Stimulated activated CD8-positive, alpha-beta memory T cell treated with anti-CD3 and anti-CD28 coated beads, Interleukin-7, amount 100 ng/mL, for 4 hours (primary cell): Measurements from ENCODE around the gene SLC7A9.
"Not testable (repeated sequence)": the region's sequence is repeated elsewhere in the genome, so short reads cannot be mapped to it uniquely, and the experiment has no call there.

Experiments
- DNase-seq, 2 donors: peaks; one replicate each; pipeline ENCODE4 v3.0.0-alpha.2; 2020; ENCODE audit warnings: low read depth in 2 of 2

SLC7A9 gene

GRCh38 chr19:32885255-32885654 lies 15.7 kb upstream of the SLC7A9 start:
- not testable (repeated sequence) for DNase-seq

- DNase-seq = no peak
Observed at GRCh38 chr19:32881766-32882165, 12.2 kb upstream of the SLC7A9 start.

DNA sequence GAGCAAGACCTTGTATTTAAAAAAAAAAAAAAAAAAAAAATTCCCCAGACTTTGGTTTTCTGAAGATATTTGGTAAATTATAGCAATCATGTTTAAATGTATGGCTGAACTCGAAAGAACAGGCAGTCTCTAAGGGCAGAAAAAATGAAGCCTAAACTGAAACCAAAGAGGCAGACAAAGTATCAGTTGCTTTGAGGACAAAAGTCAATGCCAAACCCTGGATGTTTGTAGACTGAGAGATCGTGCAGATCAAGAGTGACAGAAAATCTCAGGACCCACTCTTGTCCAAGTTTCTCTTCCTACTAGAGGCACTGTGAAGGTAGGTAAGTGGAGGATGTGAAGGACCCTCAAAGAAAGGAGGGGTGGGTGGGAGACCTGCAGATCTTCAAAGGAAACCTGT lies 11.1 kb upstream of the SLC7A9 start:
- no peak for DNase-seq

GRCh38 chr19:32879741-32880140 lies 10.2 kb upstream of the SLC7A9 start:
- no peak for DNase-seq

DNA sequence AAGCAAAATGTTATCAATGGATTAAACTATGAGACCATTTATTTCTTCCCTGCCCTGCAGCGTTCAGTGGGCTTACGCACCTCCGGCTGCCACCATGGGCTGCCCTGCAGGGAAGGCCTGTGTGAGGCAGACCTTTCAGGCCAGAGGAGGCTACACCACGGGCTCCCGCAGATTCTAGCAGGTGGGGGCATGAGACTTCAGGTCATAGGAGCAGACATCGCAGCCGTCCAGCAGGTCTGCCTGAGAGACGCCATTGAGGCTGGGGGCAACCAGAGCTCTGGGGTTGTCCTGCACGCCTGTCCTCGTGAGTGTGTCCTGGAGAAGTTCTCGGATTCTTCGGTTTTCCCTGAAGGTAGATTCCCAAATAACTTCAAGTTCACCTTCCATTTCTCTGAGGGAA lies 9.4 kb upstream of the SLC7A9 start:
- DNase-seq = no peak

GRCh38 chr19:32877977-32878745 lies 8.6 kb upstream of the SLC7A9 start:
- DNase-seq = no peak

- DNase-seq = no peak
Observed at GRCh38 chr19:32877323-32877912, 7.9 kb upstream of the SLC7A9 start.

- DNase-seq = no peak
Observed at GRCh38 chr19:32876919-32877285, 7.3 kb upstream of the SLC7A9 start.

DNA sequence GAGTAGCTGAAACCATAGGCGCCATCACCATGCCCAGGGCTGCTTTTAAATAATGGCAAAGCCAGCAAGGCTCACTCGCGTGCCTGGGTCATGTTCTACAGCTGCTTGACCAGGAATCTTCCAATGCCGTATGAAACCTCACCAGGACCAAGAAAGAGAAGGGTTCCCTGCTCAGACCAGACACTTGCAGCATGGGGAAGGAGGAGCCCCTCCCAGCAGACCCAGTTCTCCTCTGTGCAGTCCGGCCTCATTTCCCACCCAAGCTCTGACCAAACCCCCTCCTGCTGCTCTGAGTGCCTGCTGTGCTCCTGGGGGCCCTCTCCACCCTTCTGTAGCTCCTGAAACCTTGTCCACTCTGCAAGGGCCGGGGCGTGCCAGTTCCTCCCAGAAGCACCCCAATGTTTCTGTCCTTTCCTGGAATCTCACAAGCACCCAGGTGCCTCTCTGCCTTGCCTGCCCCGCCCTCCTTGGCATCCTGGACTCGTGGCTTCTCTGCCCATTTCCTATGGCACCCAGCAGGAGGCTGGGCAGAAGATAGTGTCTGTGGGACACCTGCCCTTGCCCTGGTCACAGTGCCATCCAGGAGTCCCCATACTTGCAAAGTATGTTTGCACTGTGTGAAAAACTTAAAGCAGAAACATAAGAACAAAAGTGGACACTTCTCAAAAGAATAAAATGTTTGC lies 6.8 kb upstream of the SLC7A9 start:
- no peak for DNase-seq

DNA sequence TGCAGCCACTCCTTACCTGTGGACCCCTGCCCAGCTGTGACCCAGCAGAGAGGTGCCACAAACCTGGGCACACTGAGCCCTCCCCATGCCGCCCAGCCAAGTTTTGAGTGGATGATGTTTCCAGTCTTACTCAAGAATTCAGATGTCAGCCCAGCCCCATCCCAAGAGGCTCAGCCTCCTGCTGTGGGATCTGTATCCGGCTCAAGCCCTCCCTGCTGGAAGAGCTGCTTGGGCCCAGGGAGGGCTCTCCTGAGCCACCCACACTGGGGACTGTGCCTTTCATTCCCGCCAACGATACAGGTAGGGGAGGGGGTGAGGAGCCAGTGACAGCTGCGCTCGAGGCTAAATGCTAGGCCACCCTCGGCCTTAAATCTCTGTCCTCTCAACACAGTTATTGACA lies 5.9 kb upstream of the SLC7A9 start:
- no peak for DNase-seq

DNA sequence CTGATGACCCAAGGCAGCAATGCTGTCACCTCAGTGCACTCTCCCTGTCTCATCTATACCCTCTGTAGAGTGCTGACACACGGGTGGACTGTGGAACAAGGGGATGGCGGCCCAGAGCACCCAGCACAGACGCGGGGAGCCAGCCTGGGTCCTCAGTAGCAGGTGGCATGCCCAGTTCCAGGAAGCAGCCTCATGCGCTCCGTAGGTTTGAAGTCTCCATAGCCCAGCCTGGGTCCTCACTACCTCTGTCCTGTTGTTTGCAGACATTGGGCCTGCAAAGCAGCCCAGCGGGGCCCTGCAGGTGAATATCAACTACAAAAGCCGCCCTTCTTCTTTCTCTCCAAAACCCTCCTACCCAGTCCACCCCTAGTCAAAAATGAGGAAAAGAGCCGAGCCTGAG lies 5.0 kb upstream of the SLC7A9 start:
- DNase-seq = no peak

- no peak for DNase-seq
Observed at GRCh38 chr19:32873247-32873959, 3.8 kb upstream of the SLC7A9 start.

GRCh38 chr19:32872391-32872790 lies 2.8 kb upstream of the SLC7A9 start:
- DNase-seq = no peak

GRCh38 chr19:32870981-32871451 lies 1.4 kb upstream of the SLC7A9 start:
- DNase-seq = no peak

- no peak for DNase-seq
Observed at GRCh38 chr19:32869966-32870573, 503 bp upstream of the SLC7A9 start.

GRCh38 chr19:32868206-32868950 lies 1.2 kb downstream of the SLC7A9 start:
- no peak for DNase-seq

DNA sequence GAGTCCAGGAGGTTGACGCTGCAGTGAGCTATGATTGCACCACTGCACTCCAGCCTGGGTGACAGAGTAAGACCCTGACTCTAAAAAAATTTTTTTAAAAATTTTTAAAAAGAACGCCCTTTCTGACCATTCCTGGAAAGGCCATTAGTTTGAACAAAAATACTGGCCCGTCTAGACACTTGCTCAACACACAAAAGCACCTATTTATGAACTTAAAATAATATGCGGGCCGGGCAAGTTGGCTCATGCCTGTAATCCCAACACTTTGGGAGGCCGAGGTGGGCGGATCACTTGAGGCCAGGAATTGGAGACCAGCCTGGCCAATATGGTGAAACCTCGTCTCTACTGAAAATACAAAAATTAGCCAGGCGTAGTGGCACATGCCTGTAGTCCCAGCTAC lies 2.1 kb downstream of the SLC7A9 start:
- DNase-seq = not testable (repeated sequence)

DNA sequence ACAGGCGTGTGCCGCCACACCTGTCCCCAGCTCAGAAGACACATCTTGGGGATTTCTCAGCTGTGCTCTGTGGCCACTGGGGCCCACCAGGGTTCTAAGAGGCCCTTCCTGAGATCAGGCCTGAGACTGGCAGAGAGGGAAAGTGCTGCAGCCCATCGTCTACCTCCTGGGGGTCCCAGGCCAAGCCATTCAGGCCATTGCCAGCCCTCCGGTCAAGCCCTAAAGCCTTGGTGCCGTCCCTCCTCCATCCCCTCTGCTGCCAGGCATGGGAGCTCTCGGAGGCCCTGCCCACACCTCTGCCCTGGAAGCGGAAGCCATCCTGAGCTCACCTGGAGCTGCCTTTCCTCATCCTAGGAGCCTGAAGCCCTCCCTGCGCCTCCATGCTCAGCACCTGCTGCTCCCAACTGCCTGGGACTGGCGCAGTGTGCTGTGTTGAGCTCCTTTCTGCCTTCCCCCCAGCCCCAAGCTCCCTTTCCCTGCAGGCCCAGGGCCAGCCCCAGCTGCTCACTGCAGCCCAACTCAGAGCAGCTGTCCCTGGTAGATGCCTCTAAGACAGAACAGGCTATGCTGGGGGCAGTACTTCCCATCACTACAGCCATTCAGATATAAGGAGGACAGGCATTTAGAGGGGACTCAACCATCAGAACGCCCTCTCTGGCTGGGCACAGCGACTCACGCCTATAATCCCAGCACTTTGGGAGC lies 2.9 kb downstream of the SLC7A9 start:
- DNase-seq = no peak

DNA sequence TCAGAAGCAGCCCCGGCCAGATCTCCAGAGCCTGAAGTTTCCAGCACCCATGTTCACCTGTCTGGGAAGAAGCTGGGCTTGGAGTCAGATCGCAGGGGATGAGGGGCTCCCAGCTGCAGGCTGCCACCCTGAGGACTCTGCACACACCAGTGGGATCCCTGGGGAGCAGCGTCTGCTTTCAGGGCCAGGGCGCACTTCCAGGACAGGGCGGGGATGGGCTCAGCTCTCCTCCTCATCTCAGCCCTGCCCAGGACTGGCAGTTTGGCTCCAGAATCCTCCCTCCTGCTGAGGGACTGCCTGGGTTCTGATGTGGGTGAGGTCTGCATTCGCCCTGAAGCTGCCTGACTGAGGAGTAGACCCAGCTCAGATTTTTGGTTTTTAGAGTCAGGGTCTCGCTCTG lies 3.5 kb downstream of the SLC7A9 start:
- DNase-seq = no peak

- no peak for DNase-seq
Observed at GRCh38 chr19:32865326-32865725, 4.2 kb downstream of the SLC7A9 start.
